GM23338 (cell line): ENCODE measurements around the gene ALOX5AP. TPM values are rescaled to one million over a fixed set of nuclear protein-coding genes. Genes with fewer than 3 reads are reported as not detected.

ENCODE experiments used
- ATAC-seq: fragments of 200-7000 bp; cut with Tn5 transposase; 3 replicates; pipeline ENCODE4 v1.9.1; 2020
- DNase-seq: peaks from one replicate; pipeline ENCODE4 v3.0.0-alpha.2; 2015; ENCODE audit warnings: low spot score
- H2AFZ ChIP-seq: fragments of 200-600 bp; sonication (generic); 2 replicates; pipeline ENCODE4 v1.8.0; 2016; ENCODE audit warnings: antibody characterized with exemption, mild to moderate bottlenecking, moderate library complexity
- H3F3A ChIP-seq: fragments of 200-600 bp; sonication (generic); replicated peaks from 2 replicates; pipeline ENCODE4 v1.8.0; 2017; ENCODE audit warnings: antibody characterized with exemption, mixed run types, low read depth
- H3K27ac ChIP-seq: fragments of 200-600 bp; sonication (generic); 2 replicates; pipeline ENCODE4 v1.6.1; 2016; ENCODE audit warnings: low read depth
- H3K27me3 ChIP-seq: fragments of 200-600 bp; sonication (generic); 2 replicates; pipeline ENCODE4 v1.8.0; 2016; ENCODE audit warnings: mild to moderate bottlenecking, mixed run types, moderate library complexity; ENCODE audit not compliant: insufficient read depth
- H3K36me3 ChIP-seq: fragments of 200-600 bp; sonication (generic); 2 replicates; pipeline ENCODE4 v1.8.0; 2016; ENCODE audit warnings: mild to moderate bottlenecking; ENCODE audit not compliant: insufficient read depth
- H3K4me1 ChIP-seq: fragments of 200-600 bp; sonication (generic); 2 replicates; pipeline ENCODE4 v1.8.0; 2016; ENCODE audit warnings: mild to moderate bottlenecking, moderate library complexity; ENCODE audit not compliant: insufficient read depth
- H3K4me2 ChIP-seq: fragments of 200-600 bp; sonication (generic); 2 replicates; pipeline ENCODE4 v1.7.1; 2017; ENCODE audit warnings: mixed run types
- H3K4me3 ChIP-seq: fragments of 200-600 bp; sonication (generic); 2 replicates; pipeline ENCODE4 v1.6.1; 2016; ENCODE audit warnings: mixed run types
- H3K79me2 ChIP-seq: fragments of 200-600 bp; sonication (generic); replicated peaks from 2 replicates; pipeline ENCODE4 v1.8.0; 2017; ENCODE audit warnings: mild to moderate bottlenecking; ENCODE audit not compliant: insufficient read depth
- H3K9me2 ChIP-seq: fragments of 200-600 bp; sonication (generic); 2 replicates; pipeline ENCODE4 v1.8.0; 2017; ENCODE audit not compliant: insufficient read depth
- H4K20me1 ChIP-seq: fragments of 200-600 bp; sonication (generic); replicated peaks from 2 replicates; pipeline ENCODE4 v1.8.0; 2017; ENCODE audit warnings: mild to moderate bottlenecking; ENCODE audit not compliant: insufficient read depth
- H3K27ac Mint-ChIP-seq: 2 replicates; pipeline ENCODE4 v1.8.0; 2020; ENCODE audit warnings: inconsistent platforms, mild to moderate bottlenecking, moderate library complexity, mixed read lengths
- H3K27me3 Mint-ChIP-seq: 3 replicates; pipeline ENCODE4 v1.8.0; 2022; ENCODE audit warnings: low read depth, mild to moderate bottlenecking, moderate library complexity, mixed read lengths, inconsistent platforms; ENCODE audit not compliant: insufficient read depth, poor library complexity
- H3K36me3 Mint-ChIP-seq: 3 replicates; pipeline ENCODE4 v1.8.0; 2021; ENCODE audit warnings: low read depth, mild to moderate bottlenecking, inconsistent platforms, moderate library complexity, mixed read lengths
- H3K4me1 Mint-ChIP-seq: 3 replicates; pipeline ENCODE4 v1.8.0; 2020; ENCODE audit warnings: mild to moderate bottlenecking, inconsistent platforms, mixed read lengths
- H3K4me3 Mint-ChIP-seq: 3 replicates; pipeline ENCODE4 v1.8.0; 2021; ENCODE audit warnings: moderate library complexity, mild to moderate bottlenecking, inconsistent platforms, mixed read lengths
- H3K9me3 Mint-ChIP-seq: 3 replicates; pipeline ENCODE4 v1.8.0; 2020; ENCODE audit warnings: moderate library complexity, mild to moderate bottlenecking, inconsistent platforms, mixed read lengths
- CREB1 ChIP-seq: fragments of 250-450 bp; sonication (Bioruptor Pico); IDR thresholded peaks from 2 replicates; pipeline ENCODE4 v1.5.0; 2020; ENCODE audit warnings: low read depth, mild to moderate bottlenecking, moderate library complexity
- CTCF ChIP-seq, 2 experiments: fragments of 200-600 bp in 1 of 2; sonication (generic) in 1 of 2; conservative IDR thresholded peaks; 2 replicates each; pipeline versions ENCODE4 v1.5.1 to v1.6.1; 2016 to 2017; ENCODE audit warnings: antibody characterized with exemption in 2 of 2, low read depth in 2 of 2, mild to moderate bottlenecking in 2 of 2, moderate library complexity in 1 of 2
- ETS1 ChIP-seq: IDR thresholded peaks from 2 replicates; pipeline ENCODE4 v1.6.1; 2016; ENCODE audit warnings: antibody characterized with exemption
- EZH2 ChIP-seq: fragments of 200-600 bp; sonication (generic); IDR thresholded peaks from one replicate; pipeline ENCODE4 v1.8.0; 2017; ENCODE audit warnings: antibody characterized with exemption, mild to moderate bottlenecking, low read depth; ENCODE audit not compliant: unreplicated experiment
- EZH2phosphoT487 ChIP-seq: fragments of 200-600 bp; sonication (generic); IDR thresholded peaks from one replicate; pipeline ENCODE4 v1.8.1; 2018; ENCODE audit warnings: antibody characterized with exemption; ENCODE audit not compliant: unreplicated experiment
- JUNB ChIP-seq: IDR thresholded peaks from one replicate; pipeline ENCODE4 v1.6.1; 2016; ENCODE audit warnings: antibody characterized with exemption; ENCODE audit not compliant: unreplicated experiment
- NANOG ChIP-seq: IDR thresholded peaks from 2 replicates; pipeline ENCODE4 v1.6.1; 2016; ENCODE audit warnings: antibody characterized with exemption, borderline replicate concordance
- POLR2AphosphoS5 ChIP-seq: IDR thresholded peaks from 2 replicates; pipeline ENCODE4 v1.6.1; 2016; ENCODE audit warnings: antibody characterized with exemption, low read depth
- REST ChIP-seq: IDR thresholded peaks from one replicate; pipeline ENCODE4 v1.6.1; 2018; ENCODE audit warnings: antibody characterized with exemption; ENCODE audit not compliant: unreplicated experiment
- STAT1 ChIP-seq: IDR thresholded peaks from one replicate; pipeline ENCODE4 v1.6.1; 2016; ENCODE audit warnings: antibody characterized with exemption; ENCODE audit not compliant: unreplicated experiment
- ZNF114 ChIP-seq: fragments of 250-450 bp; sonication (Bioruptor Pico); IDR thresholded peaks from 2 replicates; pipeline ENCODE4 v1.5.0; 2020; ENCODE audit warnings: mild to moderate bottlenecking, moderate library complexity
- ZNF331 ChIP-seq: fragments of 250-450 bp; sonication (Bioruptor Pico); IDR thresholded peaks from 2 replicates; pipeline ENCODE4 v1.5.0; 2020; ENCODE audit warnings: low read depth, mild to moderate bottlenecking, moderate library complexity
- polyA plus RNA-seq: library from polyadenylated mRNA; unstranded; fragments of >200 nt; fragmentation: Nextera tagmentation; extraction: Ambion mirVana; gene quantifications from 2 replicates; pipeline ENCODE4 v1.2.1, GENCODE V29; 2016
- total RNA-seq: library from RNA; depleted of rRNA; stranded (reverse); fragments of >200 nt; shearing (Covaris generic); gene quantifications from 2 replicates; pipeline ENCODE4 v1.2.3, GENCODE V29; 2014

The ALOX5AP gene
- total and polyA plus RNA-seq, 2 experiments from 2014 or later = 0.23 TPM; not detected in 1

GRCh38 chr13:30779608-30780007, 44.3 kb downstream of the ALOX5AP start (continued):
- TF ChIP-seq ETS1 = no peak
- TF ChIP-seq EZH2 = no peak
- TF ChIP-seq STAT1 = no peak
- no peak for TF ChIP-seq CREB1 (CRISPR knock-in tag)
- no peak for TF ChIP-seq ZNF331 (CRISPR knock-in tag)
- TF ChIP-seq REST = no peak
- TF ChIP-seq CTCF (conservative IDR thresholded peaks at IDR 0.05; ENCODE audit: low read depth in 2 of 2) = no peak
- no peak for TF ChIP-seq POLR2AphosphoS5
- no peak for TF ChIP-seq NANOG
- no peak for TF ChIP-seq EZH2phosphoT487
- no peak for TF ChIP-seq JUNB
- TF ChIP-seq ZNF114 (CRISPR knock-in tag) = no peak

GRCh38 chr13:30780338-30780981, 45.1 kb downstream of the ALOX5AP start:
- TF ChIP-seq EZH2phosphoT487 (no peak), NANOG (no peak), JUNB (no peak), POLR2AphosphoS5 (no peak), CTCF (conservative IDR thresholded peaks at IDR 0.05; ENCODE audit: low read depth in 2 of 2) (no peak), EZH2 (no peak), ETS1 (no peak)
- Mint-ChIP-seq H3K4me1 (peaks cover 21% of the 10 kb centered on the region), H3K27ac (no peak overlapping the region), H3K9me3 (peaks cover 10% of the 10 kb centered on the region; the same call in 2 of the 3 replicates), H3K27me3 (no peaks in the 10 kb centered on the region), H3K36me3 (no peaks in the 10 kb centered on the region), H3K4me3 (no peak overlapping the region)
- no peak overlapping the region for H3K4me3 ChIP-seq
- H3K9me2 ChIP-seq = no peaks in the 10 kb centered on the region
- H3F3A ChIP-seq = no peaks in the 10 kb centered on the region
- no peaks in the 10 kb centered on the region for H3K27me3 ChIP-seq
- H3K27ac ChIP-seq = no peak overlapping the region
- peak; percentile 26; the same call in 1 of the 3 replicates for ATAC-seq
- peaks cover 6% of the 10 kb centered on the region for H3K4me1 ChIP-seq
- peak overlapping the region; percentile 32; the same call in 1 of the 2 replicates for H2AFZ ChIP-seq
- no peak overlapping the region for H3K4me2 ChIP-seq
- DNase-seq = no peak
- H4K20me1 ChIP-seq = no peaks in the 10 kb centered on the region
- no peaks in the 10 kb centered on the region for H3K79me2 ChIP-seq
- no peaks in the 10 kb centered on the region for H3K36me3 ChIP-seq
